PFSK-1 (cell line): Measurements from ENCODE around the gene CYLD.

Experiments
- FOXP2 ChIP-seq: optimal IDR thresholded peaks from 2 replicates; pipeline ENCODE3; 2011; ENCODE audit warnings: borderline replicate concordance, control low read depth, inconsistent platforms; ENCODE audit not compliant: insufficient read depth; ENCODE audit errors: extremely low read length, extremely low read depth
- POLR2AphosphoS5 ChIP-seq: IDR thresholded peaks from 2 replicates; pipeline ENCODE4 v1.6.1; 2012; ENCODE audit warnings: low read depth, mild to moderate bottlenecking, control low read depth, low read length, moderate library complexity
- REST ChIP-seq, 2 experiments: IDR thresholded peaks; 2 replicates each; pipeline versions ENCODE4 v1.6.1 to v1.8.0; 2011 to 2012; ENCODE audit warnings: low read depth in 2 of 2, low read length in 2 of 2, control low read depth in 1 of 2, inconsistent platforms in 1 of 2, mild to moderate bottlenecking in 1 of 2, moderate library complexity in 1 of 2; ENCODE audit not compliant: insufficient read depth in 1 of 2
- SIN3A ChIP-seq: IDR thresholded peaks from 2 replicates; pipeline ENCODE4 v1.6.1; 2012; ENCODE audit warnings: mild to moderate bottlenecking, low read length, moderate library complexity, borderline replicate concordance; ENCODE audit not compliant: insufficient read depth
- TAF1 ChIP-seq: IDR thresholded peaks from 2 replicates; pipeline ENCODE4 v1.6.1; 2012; ENCODE audit warnings: low read length, control low read depth, borderline replicate concordance; ENCODE audit not compliant: insufficient read depth

DNA sequence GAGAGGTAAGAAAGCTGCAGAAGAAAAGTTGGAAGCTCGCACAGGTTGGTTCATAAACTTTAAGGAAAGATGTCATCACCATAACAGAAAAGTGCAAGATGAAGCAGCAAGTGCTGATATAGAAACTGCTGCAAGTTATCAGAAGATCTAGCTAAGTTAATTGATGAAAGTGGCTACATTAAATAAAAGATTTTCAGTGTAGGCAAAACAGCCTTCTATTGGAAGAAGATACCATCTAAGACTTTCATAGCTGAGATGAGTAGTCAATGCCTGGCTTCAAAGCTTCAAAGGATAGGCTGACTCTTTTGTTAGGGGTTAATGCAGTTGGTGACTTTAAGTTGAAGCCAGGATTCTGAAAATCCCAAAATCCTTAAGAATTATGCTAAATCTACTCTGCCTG, 24.0 kb downstream of the CYLD start:
- TF ChIP-seq FOXP2 (no peak), TAF1 (no peak), SIN3A (no peak), POLR2AphosphoS5 (no peak), REST (IDR thresholded peaks at IDR 0.05; ENCODE audit: insufficient read depth in 1 of 2, low read depth in 2 of 2, low read length in 2 of 2) (no peak)
